Stimulated activated CD8-positive, alpha-beta memory T cell treated with anti-CD3 and anti-CD28 coated beads, Interleukin-7, amount 100 ng/mL, for 1 hour (primary cell): Measurements from ENCODE around the gene ABCF2.

Source experiments
- DNase-seq, 2 donors: peaks; one replicate each; pipeline ENCODE4 v3.0.0-alpha.2; 2020; ENCODE audit warnings: low read depth in 2 of 2

ABCF2 gene

DNA sequence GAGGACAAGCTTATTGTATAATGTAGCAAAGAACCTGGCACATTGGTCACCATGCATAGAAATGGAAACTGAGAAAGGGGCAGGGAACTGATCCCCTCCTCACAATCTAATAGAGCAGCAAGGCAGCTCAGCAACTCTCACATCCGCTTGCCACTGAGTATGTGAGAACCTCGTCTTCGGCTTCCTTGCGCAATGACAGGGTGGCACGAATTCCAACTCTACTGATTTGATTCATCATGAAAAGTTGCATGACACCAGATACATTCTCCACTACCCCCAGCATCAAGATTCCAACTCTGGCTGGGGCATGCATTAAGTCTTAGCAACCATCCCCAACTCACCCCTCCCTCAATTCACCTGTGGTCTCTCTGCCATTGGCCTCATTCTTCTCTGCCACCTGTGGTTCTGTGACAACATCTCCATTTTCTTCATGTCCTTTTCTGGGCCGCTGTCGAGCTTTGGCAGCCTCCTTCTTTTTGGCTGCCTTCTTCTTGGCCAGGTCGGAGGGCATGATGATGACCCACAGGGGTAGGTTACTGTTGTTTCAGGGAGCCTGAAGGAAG, 976 bp downstream of the ABCF2 start:
- DNase-seq: no peak

GRCh38 chr7:151223728-151224127, 3.3 kb downstream of the ABCF2 start:
- DNase-seq: no peak

- no peak for DNase-seq
Measured at GRCh38 chr7:151218170-151218569, 8.8 kb downstream of the ABCF2 start.

DNA sequence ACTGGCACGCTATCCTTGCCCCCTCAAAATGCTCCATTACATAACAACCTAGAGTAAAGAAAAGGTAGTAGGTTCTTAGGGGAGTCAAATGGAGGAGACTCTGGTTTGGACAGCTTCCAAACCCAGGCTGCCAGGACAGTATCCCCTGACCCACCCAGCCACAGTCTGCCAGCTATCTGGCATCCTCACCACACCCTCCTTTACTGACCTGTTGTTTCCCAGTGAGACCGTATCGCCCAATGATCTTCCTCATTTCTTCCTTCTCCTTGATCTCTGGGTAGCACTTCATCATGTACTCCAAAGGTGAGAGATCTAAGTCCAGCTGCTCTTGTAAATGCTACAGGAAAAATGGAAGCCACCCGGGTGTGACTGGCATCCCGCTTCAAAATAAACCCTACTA, 11.6 kb downstream of the ABCF2 start:
- DNase-seq: no peak

- DNase-seq: no peak
Measured at GRCh38 chr7:151213826-151214225, 13.2 kb downstream of the ABCF2 start.

DNA sequence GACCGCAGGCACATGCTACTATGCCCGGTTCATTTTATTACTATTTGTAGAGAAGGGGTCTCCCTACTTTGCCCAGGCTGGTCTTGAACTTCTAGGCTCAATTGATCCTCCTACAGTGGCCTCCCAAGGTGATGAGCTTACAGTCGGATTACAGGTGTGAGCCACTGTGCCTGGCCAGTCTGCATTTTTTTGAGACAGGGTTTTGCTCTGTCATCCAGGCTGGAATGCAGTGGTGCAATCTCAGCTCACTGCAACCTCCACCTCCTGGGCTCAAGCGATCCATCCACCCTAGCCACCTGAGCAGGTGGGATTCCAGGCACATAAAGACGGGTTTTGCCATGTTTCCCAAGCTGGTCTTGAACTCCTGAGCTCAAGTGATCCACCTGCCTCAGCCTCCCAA, 14.4 kb downstream of the ABCF2 start:
- no peak for DNase-seq

GRCh38 chr7:151211155-151211772, 15.7 kb downstream of the ABCF2 start:
- no peak for DNase-seq

DNA sequence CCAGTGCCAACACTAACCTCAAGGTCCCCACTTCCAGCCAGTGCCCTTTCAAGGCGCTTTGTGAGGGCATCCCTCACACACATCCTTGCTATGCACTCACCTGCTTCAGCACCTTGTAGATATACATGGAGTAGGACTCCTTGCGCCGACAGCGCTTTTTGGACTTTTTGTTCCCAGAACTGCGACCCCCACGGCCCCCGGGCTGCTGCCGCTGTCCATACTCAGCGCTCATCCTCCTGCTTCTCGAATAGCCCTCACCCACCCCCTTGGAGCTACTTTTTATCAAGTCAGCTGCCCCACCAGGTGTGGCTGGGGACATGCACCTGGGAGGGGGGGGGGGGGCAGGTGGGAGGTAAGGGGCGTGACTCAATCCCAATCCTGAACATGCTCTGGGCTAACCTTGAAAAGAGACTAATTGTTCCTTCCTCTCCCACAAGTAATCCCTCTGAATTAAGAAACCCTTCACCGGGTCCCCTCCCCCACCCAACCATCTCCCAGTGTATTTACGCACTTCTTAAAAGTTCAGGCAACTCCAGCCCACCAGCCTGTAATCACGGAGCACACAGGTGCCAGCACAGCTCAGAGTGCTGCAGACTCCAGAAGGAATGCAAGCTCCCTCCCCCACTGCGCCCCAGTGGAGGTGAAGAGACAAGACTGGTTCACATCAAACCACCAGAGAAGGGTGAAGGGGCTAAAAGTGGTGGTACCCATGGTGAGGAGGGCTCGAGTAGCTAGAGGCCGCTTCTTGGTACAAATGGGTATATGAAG, 16.7 kb downstream of the ABCF2 start, which contains the start of gene H2BK1:
Gene H2BK1, minus strand, starts transcription at position 402 of the 768 bp plus-strand sequence. Its CDS starts 170 bp downstream, at position 232.
- no peak for DNase-seq

DNA sequence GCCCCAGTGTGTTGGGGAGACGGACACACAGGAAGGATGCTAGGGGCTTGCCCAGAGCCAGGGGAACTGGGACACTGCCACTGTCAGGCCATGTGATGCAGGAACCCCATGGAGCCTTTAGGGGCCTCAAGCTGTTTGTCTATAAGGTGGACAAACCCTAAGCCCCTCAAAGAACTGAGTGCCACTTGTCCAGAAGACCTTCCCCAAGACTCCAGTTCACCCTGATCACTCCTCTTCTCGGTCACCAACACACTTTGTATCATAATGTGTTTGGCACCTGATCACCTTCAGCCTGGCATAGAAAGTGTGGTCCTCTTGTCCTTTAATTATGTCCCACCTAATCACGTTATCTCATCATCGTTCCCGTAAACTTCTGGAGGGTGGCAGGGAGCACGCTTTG, 17.4 kb downstream of the ABCF2 start:
- no peak for DNase-seq

- DNase-seq: no peak
Measured at GRCh38 chr7:151208253-151208862, 18.6 kb downstream of the ABCF2 start.

DNA sequence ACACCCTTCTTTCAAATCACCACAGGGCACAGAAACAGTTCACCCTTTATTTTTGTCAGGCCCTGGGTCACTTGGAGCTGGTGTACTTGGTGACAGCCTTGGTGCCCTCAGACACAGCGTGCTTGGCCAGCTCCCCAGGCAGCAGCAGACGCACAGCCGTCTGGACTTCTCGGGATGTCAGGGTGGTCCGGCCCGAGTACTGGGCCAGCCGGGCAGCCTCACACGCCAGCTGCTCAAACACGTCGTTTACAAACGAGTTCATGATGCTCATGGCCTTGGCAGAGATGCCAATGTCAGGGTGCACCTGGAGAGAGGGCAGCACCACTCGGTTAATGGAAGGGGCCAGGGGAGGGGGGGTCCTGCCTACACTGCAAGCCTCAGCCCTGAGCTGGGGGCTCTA, 19.2 kb downstream of the ABCF2 start:
- no peak for DNase-seq

DNA sequence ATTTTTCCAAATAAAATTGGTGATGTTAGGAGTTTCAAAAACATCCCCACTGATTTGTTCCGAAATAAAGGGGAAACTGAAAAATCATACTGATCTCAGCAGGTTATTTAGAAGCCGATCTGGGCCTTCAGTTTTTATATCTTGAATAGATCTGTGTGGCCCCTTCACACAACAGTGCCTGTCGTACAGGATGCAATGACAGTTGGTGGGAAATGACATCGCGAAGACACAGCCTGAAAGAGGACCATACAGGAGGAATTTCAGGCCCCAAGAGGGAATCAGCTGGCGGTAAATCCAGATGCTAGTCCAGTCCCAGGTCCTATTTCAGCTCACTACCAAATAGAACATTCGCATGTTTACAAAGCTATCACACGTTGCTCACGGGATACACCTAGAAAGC, 19.7 kb downstream of the ABCF2 start:
- no peak for DNase-seq

GRCh38 chr7:151206914-151207313, 20.1 kb downstream of the ABCF2 start:
- DNase-seq: no peak

DNA sequence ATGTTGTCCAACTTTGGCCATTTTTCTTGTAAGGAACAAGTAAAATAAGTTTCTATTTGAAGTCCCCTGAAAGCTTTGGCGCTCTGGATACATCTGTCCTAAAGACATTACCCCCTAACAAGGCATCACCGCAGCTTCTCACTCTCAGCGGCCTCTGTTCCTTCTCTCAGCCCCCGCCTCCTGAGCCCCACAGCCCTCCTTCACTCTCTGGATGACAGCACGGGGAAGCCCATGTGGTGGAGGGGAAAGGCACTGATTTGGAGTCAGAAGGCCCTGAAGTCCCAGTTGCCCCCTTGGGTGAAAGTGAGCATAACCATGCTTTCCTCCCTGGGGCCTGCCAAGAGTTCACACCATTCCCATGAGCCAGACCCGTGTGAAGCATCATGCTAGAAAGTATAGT, 21.3 kb downstream of the ABCF2 start:
- DNase-seq: no peak

- DNase-seq: no peak
Measured at GRCh38 chr7:151204383-151205032, 22.5 kb downstream of the ABCF2 start.

GRCh38 chr7:151202836-151203235, 24.2 kb downstream of the ABCF2 start:
- DNase-seq: no peak

- DNase-seq: no peak
Measured at GRCh38 chr7:151201751-151202150, 25.3 kb downstream of the ABCF2 start.

DNA sequence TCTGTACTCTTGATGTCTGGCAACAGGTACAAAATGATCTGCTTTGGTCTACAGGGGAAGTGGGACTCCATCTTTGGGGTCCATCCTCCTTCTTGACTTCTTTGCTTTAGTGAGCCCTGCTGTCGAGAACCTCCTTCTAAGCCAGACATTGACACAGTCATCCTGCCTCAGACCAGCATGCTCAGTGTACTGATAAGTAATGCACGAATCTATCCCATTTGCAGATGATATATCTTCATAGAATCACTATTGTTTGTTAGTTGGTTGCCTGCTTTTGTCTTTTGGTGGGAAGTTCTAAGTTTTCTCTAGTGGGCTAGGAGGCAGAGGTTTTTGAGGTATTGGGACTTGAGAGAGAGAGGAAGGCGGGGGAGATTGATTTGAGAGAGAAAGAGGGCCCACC, 25.7 kb downstream of the ABCF2 start:
- DNase-seq: no peak

- no peak for DNase-seq
Measured at GRCh38 chr7:151198945-151199848, 27.8 kb downstream of the ABCF2 start.

- no peak for DNase-seq
Measured at GRCh38 chr7:151197932-151198331, 29.1 kb downstream of the ABCF2 start.
